K562 (cell line): ENCODE measurements around the gene LMF2. TPM values are rescaled to one million over a fixed set of nuclear protein-coding genes. Genes with fewer than 3 reads are reported as not detected.

Source experiments
- ATAC-seq: fragments of 200-7000 bp; cut with Tn5 transposase; 3 replicates; pipeline ENCODE4 v1.9.1; 2020; ENCODE audit warnings: moderate library complexity
- BruUV-seq: library from RNA; stranded (reverse); fragments of 400-500 nt; replicated peaks from 2 replicates; lab custom pipeline; 2021; lab: Mats Ljungman, UMichigan
- CTCF ChIA-PET: fragments of 300-600 bp; formaldehyde crosslinking; extraction: SDS; loops from one replicate; lab custom pipeline; 2021; ENCODE audit warnings: low intra/inter-chr PET ratio; lab: Yijun Ruan, JAX
- POLR2A ChIA-PET: fragments of 300-600, 350-650 bp; sonication (Branson Sonifier 250); formaldehyde crosslinking; extraction: SDS; loops from one replicate; lab custom pipeline; 2021; ENCODE audit warnings: antibody characterized with exemption, inconsistent platforms; lab: Yijun Ruan, JAX
- DNase-seq, 4 experiments: peaks; one replicate each; pipeline versions ENCODE4 v3.0.0 to v3.0.0-alpha.2; 2011 to 2018; ENCODE audit warnings: low spot score in 3 of 4, mixed read lengths in 3 of 4; ENCODE audit errors: extremely low read depth in 1 of 4
- FAIRE-seq: peaks from 2 replicates; lab custom pipeline; 2011; peaks lifted over from hg19 to GRCh38; lab: Jason Lieb, UNC
- H2AFZ ChIP-seq: 2 replicates; pipeline ENCODE4 v1.6.0; 2011; ENCODE audit warnings: low read depth, low read length, control low read depth, inconsistent platforms
- H3K27ac ChIP-seq: fragments of 200-600 bp; 3 replicates; pipeline ENCODE4 v1.8.0; 2011; ENCODE audit warnings: low read depth, mild to moderate bottlenecking, control low read depth, inconsistent platforms, low read length, moderate library complexity, mixed read lengths; ENCODE audit errors: extremely low read depth
- H3K27me3 ChIP-seq, 2 experiments: fragments of 300-600 bp in 1 of 2; 2 replicates in 1 of 2; 3 replicates in 1 of 2; pipeline versions ENCODE4 v1.6.0 to v1.8.0; 2011; ENCODE audit warnings: inconsistent platforms in 2 of 2, low read length in 2 of 2, mild to moderate bottlenecking in 1 of 2, mixed read lengths in 1 of 2, moderate library complexity in 1 of 2; ENCODE audit not compliant: control insufficient read depth in 2 of 2, insufficient read depth in 2 of 2
- H3K36me3 ChIP-seq: fragments of 300-600 bp; 3 replicates; pipeline ENCODE4 v1.8.0; 2011; ENCODE audit warnings: mild to moderate bottlenecking, low read length, inconsistent platforms; ENCODE audit not compliant: control insufficient read depth, insufficient read depth
- H3K4me1 ChIP-seq, 2 experiments: fragments of 200-600 bp in 1 of 2; replicated peaks in 1 of 2; 2 replicates in 1 of 2; 3 replicates in 1 of 2; pipeline versions ENCODE4 v1.5.1 to v1.8.0; 2011; ENCODE audit warnings: inconsistent platforms in 2 of 2, low read length in 2 of 2, mild to moderate bottlenecking in 1 of 2, mixed read lengths in 1 of 2, moderate library complexity in 1 of 2; ENCODE audit not compliant: control insufficient read depth in 2 of 2, insufficient read depth in 2 of 2
- H3K4me2 ChIP-seq: 2 replicates; pipeline ENCODE4 v1.6.1; 2011; ENCODE audit warnings: low read length, control low read depth, inconsistent platforms, mixed read lengths; ENCODE audit not compliant: insufficient read depth
- H3K4me3 ChIP-seq: fragments of 200-600 bp; sonication (generic), shearing (Covaris generic); 2 replicates; pipeline ENCODE4 v1.5.1; 2016; ENCODE audit warnings: control low read depth, inconsistent platforms
- H3K79me2 ChIP-seq: fragments of 200-600 bp; 3 replicates; pipeline ENCODE4 v1.8.0; 2011; ENCODE audit warnings: low read length, inconsistent platforms; ENCODE audit not compliant: control insufficient read depth, insufficient read depth
- H3K9ac ChIP-seq, 2 experiments: 2 replicates each; pipeline versions ENCODE4 v1.6.0 to v1.6.1; 2011; ENCODE audit warnings: low read depth in 2 of 2, low read length in 2 of 2, control low read depth in 1 of 2, inconsistent platforms in 1 of 2, mild to moderate bottlenecking in 1 of 2, mixed read lengths in 1 of 2; ENCODE audit not compliant: insufficient read depth in 1 of 2
- H3K9me1 ChIP-seq: one replicate; pipeline ENCODE4 v1.6.0; 2011; ENCODE audit warnings: inconsistent platforms, mild to moderate bottlenecking, low read length, moderate library complexity; ENCODE audit not compliant: control insufficient read depth, insufficient read depth
- H3K9me3 ChIP-seq: replicated peaks from 2 replicates; pipeline ENCODE4 v1.5.1; 2011; ENCODE audit warnings: low read depth, low read length, inconsistent platforms; ENCODE audit not compliant: control insufficient read depth, insufficient read depth
- H4K20me1 ChIP-seq: replicated peaks from 2 replicates; pipeline ENCODE4 v1.6.1; 2011; ENCODE audit warnings: low read length, inconsistent platforms, mixed read lengths; ENCODE audit not compliant: control insufficient read depth, insufficient read depth
- CLOCK ChIP-seq: fragments of 250-450 bp; sonication (Bioruptor Pico); IDR thresholded peaks from 2 replicates; pipeline ENCODE4 v1.4.0; 2020; ENCODE audit warnings: mild to moderate bottlenecking, moderate library complexity, borderline replicate concordance
- CTCF ChIP-seq, 3 experiments: IDR thresholded peaks in 2 of 3; conservative IDR thresholded peaks in 1 of 3; 2 replicates each; pipeline ENCODE4 v1.5.1; 2011 to 2012; ENCODE audit warnings: low read length in 3 of 3, mild to moderate bottlenecking in 3 of 3, control low read depth in 2 of 3, improper control_type of control experiment in 1 of 3, inconsistent platforms in 1 of 3, low read depth in 1 of 3, mixed read lengths in 1 of 3, moderate library complexity in 1 of 3; ENCODE audit not compliant: insufficient read depth in 2 of 3
- E2F6 ChIP-seq, 2 experiments: IDR thresholded peaks; 2 replicates each; pipeline ENCODE4 v1.6.1; 2011; ENCODE audit warnings: borderline replicate concordance in 1 of 2, control low read depth in 1 of 2, low read depth in 1 of 2, low read length in 1 of 2, mild to moderate bottlenecking in 1 of 2, mixed read lengths in 1 of 2, moderate library complexity in 1 of 2; ENCODE audit not compliant: insufficient read depth in 1 of 2, insufficient read length in 1 of 2, poor library complexity in 1 of 2, severe bottlenecking in 1 of 2; ENCODE audit errors: extremely low read depth in 1 of 2
- MAX ChIP-seq: sonication (generic); formaldehyde crosslinking; IDR thresholded peaks from 2 replicates; pipeline ENCODE4 v1.9.0; 2022; ENCODE audit warnings: mild to moderate bottlenecking, missing genetic modification reagents
- OTX1 ChIP-seq: fragments of 450-650 bp; formaldehyde crosslinking; IDR thresholded peaks from 2 replicates; pipeline ENCODE4 v1.4.0; 2022; ENCODE audit warnings: mild to moderate bottlenecking
- TFE3 ChIP-seq: fragments of 450-650 bp; formaldehyde crosslinking; IDR thresholded peaks from 2 replicates; pipeline ENCODE4 v1.4.0; 2020; ENCODE audit warnings: mild to moderate bottlenecking, mixed read lengths
- TRIM24 ChIP-seq, 2 experiments: fragments of 450-650 bp; IDR thresholded peaks; 2 replicates each; pipeline ENCODE4 v1.6.1; 2016
- USF1 ChIP-seq: sonication (generic); formaldehyde crosslinking; IDR thresholded peaks from 2 replicates; pipeline ENCODE4 v1.9.0; 2022; ENCODE audit warnings: mild to moderate bottlenecking, missing genetic modification reagents
- WGBS: fragments of 100-300 bp; shearing (Covaris generic); methylation state at CpG from one replicate; pipeline ENCODE4 v1.1.6; 2016; ENCODE audit warnings: low coverage, mixed read lengths; ENCODE audit not compliant: insufficient coverage; ENCODE audit errors: missing lambda C conversion rate; 5-methylcytosine and 5-hydroxymethylcytosine counted together
- in situ Hi-C: fragments of 300-500 bp; cut with MboI; formaldehyde crosslinking; loops from 4 replicates; pipeline ENCODE4 v1.15.0; 2018; ENCODE audit warnings: inconsistent platforms, mixed read lengths
- intact Hi-C: fragments of 100-400 bp; cut with micrococcal nuclease; formaldehyde crosslinking; loops from 2 replicates; pipeline ENCODE4 v1.14.2; 2022
- polyA plus RNA-seq, 8 experiments: library from polyadenylated mRNA; depleted of rRNA in 4 of 8; stranded (reverse) in 5 of 8; unstranded in 3 of 8; fragments of >200 nt; fragmentation: Nextera tagmentation in 2 of 8; fragmentation: Illumina TruSeq in 1 of 8; extraction: Ambion mirVana in 2 of 8; extraction: Trizol in 1 of 8; gene quantifications; 2 replicates each; pipeline versions ENCODE4 v1.2.1 to v1.2.3, GENCODE V29; 2011 to 2014; ENCODE audit warnings: inconsistent platforms in 1 of 8, missing spikeins in 1 of 8
- total RNA-seq, 7 experiments: library from RNA; depleted of rRNA in 6 of 7; stranded (reverse); fragments of >200 nt in 6 of 7; fragmentation: Illumina TruSeq in 2 of 7; extraction: Trizol in 2 of 7; gene quantifications; 2 replicates each; pipeline versions ENCODE4 v1.2.1 to v1.2.3, GENCODE V29; 2011 to 2021; ENCODE audit warnings: low replicate concordance in 1 of 7

Gene LMF2
- total and polyA plus RNA-seq, 9 of the 15 experiments (the other 6 are each of a cell fraction or from before 2014, with no cell fraction given) = 0.08 to 37.1 (median 7.6) TPM

GRCh38 chr22:50485221-50486131, 22.0 kb downstream of the LMF2 start:
- no peak overlapping the region for H3K4me3 ChIP-seq
- POLR2A ChIA-PET = interaction anchor here (0.6 to 1.4 kb wide), 6 partner anchors 13 to 331 kb away, joined by 3 to 6 read pairs (median 3); no protein-coding TSS in a partner anchor
- FAIRE-seq = no peak
- TF ChIP-seq TRIM24 (IDR thresholded peaks at IDR 0.05) (peak in 1 of 2 experiments; percentile 22; a peak in 2 of 4 replicates), MAX (CRISPR knock-in tag) (peak; percentile 52), CTCF (IDR thresholded peaks at IDR 0.05 in 2 of 3, conservative IDR thresholded peaks at IDR 0.05 in 1 of 3; ENCODE audit: insufficient read depth in 2 of 3, low read depth in 1 of 3, low read length in 3 of 3) (peak in 2 of 3 experiments; percentile 12 to 18; a peak in 2 of 6 replicates), TFE3 (CRISPR knock-in tag) (peak; percentile 75), E2F6 (IDR thresholded peaks at IDR 0.05; ENCODE audit: borderline replicate concordance in 1 of 2, extremely low read depth in 1 of 2, insufficient read depth in 1 of 2, insufficient read length in 1 of 2, low read depth in 1 of 2, low read length in 1 of 2, poor library complexity in 1 of 2, severe bottlenecking in 1 of 2) (peak in 1 of 2 experiments; percentile 73), OTX1 (CRISPR knock-in tag) (no peak), CLOCK (CRISPR knock-in tag) (peak; percentile 28; the same call in 1 of the 2 replicates), USF1 (CRISPR knock-in tag) (peak; percentile 93)

More at GRCh38 chr22:50485221-50486131, 22.0 kb downstream of the LMF2 start:
- H3K27ac ChIP-seq = no peak overlapping the region
- 38% methylated on average over 23 of the region's 29 CpGs for WGBS
- peaks cover 4 to 65% of the 10 kb centered on the region in 2 experiments; a peak in 3 of 5 replicates for H3K4me1 ChIP-seq
- H3K79me2 ChIP-seq = no peaks in the 10 kb centered on the region
- no peaks in the 10 kb centered on the region for H3K36me3 ChIP-seq
- H3K9me3 ChIP-seq = no peaks in the 10 kb centered on the region
- H4K20me1 ChIP-seq = no peaks in the 10 kb centered on the region
- H3K9ac ChIP-seq = no peak overlapping the region
- in situ Hi-C loops = no loop called here
- DNase-seq (peak in 1 of 4 experiments; percentile 16), ATAC-seq (peak; percentile 31)
- H3K27me3 ChIP-seq = no peaks in the 10 kb centered on the region
- no TSS peak for BruUV-seq
- no peaks in the 10 kb centered on the region for H3K9me1 ChIP-seq
- peak overlapping the region; percentile 45; the same call in 1 of the 2 replicates for H2AFZ ChIP-seq
- H3K4me2 ChIP-seq = 0 out of 2 replicates have a peak overlapping the region, but pooled peaks have one; percentile 11
- CTCF ChIA-PET = no interaction called here
- intact Hi-C loops = no loop called here
